Psoas muscle (tissue), 8 donors: ENCODE results near the gene LCN9. TPM values are rescaled to one million over a fixed set of nuclear protein-coding genes. Genes with fewer than 3 reads are reported as not detected.

Experiments used
- ATAC-seq, 4 donors: fragments of 200-7000 bp; cut with Tn5 transposase; one replicate each; pipeline ENCODE4 v1.9.1; 2020; ENCODE audit warnings: moderate library complexity in 3 of 4, mild to moderate bottlenecking in 2 of 4
- DNase-seq, 2 donors: peaks; one replicate each; pipeline ENCODE4 v3.0.0-alpha.2; 2020
- H3K27ac ChIP-seq: fragments of 200-600 bp; one replicate; pipeline ENCODE4 v1.8.0; 2022
- H3K27me3 ChIP-seq, 3 donors: fragments of 200-600 bp in 1 of 3; one replicate each; pipeline versions ENCODE4 v1.6.1 to v1.8.0; 2013 to 2022; ENCODE audit warnings: low read length in 2 of 3, mild to moderate bottlenecking in 2 of 3, moderate library complexity in 1 of 3; ENCODE audit not compliant: insufficient read depth in 3 of 3
- H3K36me3 ChIP-seq, 2 donors: fragments of 200-600 bp in 1 of 2; one replicate each; pipeline versions ENCODE4 v1.6.1 to v1.8.0; 2013 to 2022; ENCODE audit warnings: low read depth in 1 of 2, mild to moderate bottlenecking in 1 of 2, moderate library complexity in 1 of 2; ENCODE audit not compliant: insufficient read depth in 1 of 2
- H3K4me1 ChIP-seq: fragments of 200-600 bp; one replicate; pipeline ENCODE4 v1.8.0; 2022
- H3K4me3 ChIP-seq: fragments of 200-600 bp; one replicate; pipeline ENCODE4 v1.8.0; 2022; ENCODE audit warnings: mild to moderate bottlenecking
- H3K9me3 ChIP-seq: fragments of 200-600 bp; one replicate; pipeline ENCODE4 v1.8.0; 2022
- WGBS, 3 donors: extraction: QIAGEN DNeasy Blood & Tissue Kit; methylation state at CpG; one replicate each; pipeline versions ENCODE4 v1.1.6 to v1.1.7; 2013; 5-methylcytosine and 5-hydroxymethylcytosine counted together
- intact Hi-C, 2 donors: fragments of 100-400 bp; cut with DNase I; formaldehyde crosslinking; loops; one replicate each; pipeline versions ENCODE4 v1.11.0 to v1.14.2; 2022
- polyA plus RNA-seq, 3 donors: library from polyadenylated mRNA; stranded (reverse); fragments of 200-250 nt; gene quantifications; one replicate each; pipeline ENCODE4 v1.2.3, GENCODE V29; 2013
- total RNA-seq, 4 donors: library from RNA; stranded (reverse); fragmentation: NEBNext Ultra II Directional in 2 of 4; extraction: Animal tissue kit (Norgen Biotek cat#: 25700) in 2 of 4; gene quantifications; one replicate each; pipeline versions ENCODE4 v1.2.1 to v1.2.4, GENCODE V29; 2021 to 2023
- TF ChIP-seq, protein P1 (sequence below): fragments of 200-600 bp; IDR thresholded peaks from one replicate; pipeline ENCODE4 v1.8.0; 2022; ENCODE audit warnings: antibody characterized with exemption
- donor health status: healthy with polysubstance abuse.
- donor health status: DM: no; HTN: no; CAD: no; lungs with moderate emphysema.
- donor health status: Bipolar disorder and iron deficiency.
- donor health status: healthy.
- donor health status: DM: yes; HTN: yes; CAD: no.
- donor health status: DM: no; HTN: no; CAD: no.
- donor health status: DM: no; HTN: no; CAD: no.
- donor health status: DM: yes; HTN: yes; CAD: no.

Gene LCN9
- total and polyA plus RNA-seq, 7 donors, result not detected

DNA sequence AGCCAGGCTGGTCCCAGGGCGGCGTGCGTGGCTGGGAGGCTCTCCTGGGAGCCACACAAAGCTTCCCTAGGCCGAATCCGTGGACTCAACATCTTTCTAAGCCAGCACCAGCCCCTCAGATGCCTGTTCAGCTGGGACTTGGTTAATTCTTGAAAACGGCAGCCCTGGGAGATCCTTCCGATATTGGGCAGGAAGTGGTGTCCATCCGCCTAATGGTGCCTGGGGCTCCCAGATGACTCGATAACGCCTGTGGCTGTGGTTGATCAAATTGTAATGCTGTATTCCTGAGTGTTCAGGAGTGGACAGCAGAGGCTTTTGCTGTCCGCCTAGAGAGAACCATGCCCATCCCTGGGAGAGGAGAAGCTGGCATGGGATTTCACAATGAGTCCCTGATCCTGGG lies 52.9 kb downstream of the LCN9 start:
- Histone ChIP-seq H3K4me1 (no peaks in the 10 kb centered on the region), H3K36me3 (no peaks in the 10 kb centered on the region), H3K27me3 (peaks cover 0 to 52% (median 14%) of the 10 kb centered on the region in 3 donors), H3K9me3 (no peaks in the 10 kb centered on the region), H3K4me3 (no peak overlapping the region), H3K27ac (no peak overlapping the region)
- intact Hi-C loops, result no loop called here
- ATAC-seq (no peak), DNase-seq (no peak)
- TF ChIP-seq, protein P1, sequence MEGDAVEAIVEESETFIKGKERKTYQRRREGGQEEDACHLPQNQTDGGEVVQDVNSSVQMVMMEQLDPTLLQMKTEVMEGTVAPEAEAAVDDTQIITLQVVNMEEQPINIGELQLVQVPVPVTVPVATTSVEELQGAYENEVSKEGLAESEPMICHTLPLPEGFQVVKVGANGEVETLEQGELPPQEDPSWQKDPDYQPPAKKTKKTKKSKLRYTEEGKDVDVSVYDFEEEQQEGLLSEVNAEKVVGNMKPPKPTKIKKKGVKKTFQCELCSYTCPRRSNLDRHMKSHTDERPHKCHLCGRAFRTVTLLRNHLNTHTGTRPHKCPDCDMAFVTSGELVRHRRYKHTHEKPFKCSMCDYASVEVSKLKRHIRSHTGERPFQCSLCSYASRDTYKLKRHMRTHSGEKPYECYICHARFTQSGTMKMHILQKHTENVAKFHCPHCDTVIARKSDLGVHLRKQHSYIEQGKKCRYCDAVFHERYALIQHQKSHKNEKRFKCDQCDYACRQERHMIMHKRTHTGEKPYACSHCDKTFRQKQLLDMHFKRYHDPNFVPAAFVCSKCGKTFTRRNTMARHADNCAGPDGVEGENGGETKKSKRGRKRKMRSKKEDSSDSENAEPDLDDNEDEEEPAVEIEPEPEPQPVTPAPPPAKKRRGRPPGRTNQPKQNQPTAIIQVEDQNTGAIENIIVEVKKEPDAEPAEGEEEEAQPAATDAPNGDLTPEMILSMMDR, result no peak
- 84 to 85% (median 85%) methylated on average over 11 of the region's 11 CpGs for WGBS, 3 donors

Other genes with a start within 250 kb of the LCN9 start
- gene PPP1R26, start 183.5 kb upstream of the LCN9 start, total RNA-seq, result 1 to 10 TPM; 3.0 to 9.5 (median 4.8) TPM
- gene PPP1R26, start 183.5 kb upstream of the LCN9 start, polyA plus RNA-seq, result 1 to 10 TPM; 2.0 to 5.3 (median 3.4) TPM
- gene MRPS2, start 162.6 kb upstream of the LCN9 start, total RNA-seq, result 10 to 100 TPM; 36.8 to 47.1 (median 41.5) TPM
- gene MRPS2, start 162.6 kb upstream of the LCN9 start, polyA plus RNA-seq, result 10 to 100 TPM; 57.7 to 78.8 (median 65.5) TPM
- gene LCN1, start 141.9 kb upstream of the LCN9 start, total RNA-seq, result under 1 TPM in 1 of 4 donors, not detected in 3; 0.71 TPM
- gene LCN1, start 141.9 kb upstream of the LCN9 start, polyA plus RNA-seq, result not detected
- gene OBP2A, start 117.2 kb upstream of the LCN9 start, total RNA-seq, result not detected
- gene OBP2A, start 117.2 kb upstream of the LCN9 start, polyA plus RNA-seq, result not detected
- gene PAEP, start 101.6 kb upstream of the LCN9 start, total RNA-seq, result not detected
- not detected for gene PAEP, start 101.6 kb upstream of the LCN9 start, polyA plus RNA-seq
- gene GLT6D1, start 23.8 kb upstream of the LCN9 start, total RNA-seq, result not detected
- gene GLT6D1, start 23.8 kb upstream of the LCN9 start, polyA plus RNA-seq, result not detected
- gene SOHLH1, start 36.2 kb downstream of the LCN9 start, total RNA-seq, result not detected
- gene SOHLH1, start 36.2 kb downstream of the LCN9 start, polyA plus RNA-seq, result not detected
- gene KCNT1, start 38.9 kb downstream of the LCN9 start, total RNA-seq, result 10 to 100 TPM; 10.3 to 15.0 (median 12.4) TPM
- 1 to 10 TPM; 1.1 to 3.1 (median 1.6) TPM for gene KCNT1, start 38.9 kb downstream of the LCN9 start, polyA plus RNA-seq
- gene CAMSAP1, start 244.2 kb downstream of the LCN9 start, total RNA-seq, result 10 to 100 TPM; 38.0 to 48.5 (median 43.4) TPM
- 10 to 100 TPM; 21.3 to 51.5 (median 24.1) TPM for gene CAMSAP1, start 244.2 kb downstream of the LCN9 start, polyA plus RNA-seq